ENCODE results near the gene C19orf85.

Gene C19orf85

GRCh38 chr19:55441319-55441691 lies 23.2 kb downstream of the C19orf85 start:
- TF ChIP-seq RAD21 (IDR thresholded peaks at IDR 0.05; ENCODE audit: low read depth) (no peak), CEBPB (IDR thresholded peaks at IDR 0.05) (no peak), EP300 (IDR thresholded peaks at IDR 0.05; ENCODE audit: borderline replicate concordance) (no peak), TAF1 (IDR thresholded peaks at IDR 0.05; ENCODE audit: low read depth) (no peak), MAX (IDR thresholded peaks at IDR 0.05) (no peak), EGR1 (IDR thresholded peaks at IDR 0.05) (no peak), ZBTB7A (IDR thresholded peaks at IDR 0.05; ENCODE audit: low read depth) (no peak), TCF12 (IDR thresholded peaks at IDR 0.05; ENCODE audit: low read depth) (no peak), TEAD4 (IDR thresholded peaks at IDR 0.05) (no peak)

- TF ChIP-seq TEAD4 (IDR thresholded peaks at IDR 0.05) (no peak), ZBTB7A (IDR thresholded peaks at IDR 0.05; ENCODE audit: low read depth) (no peak), FOXM1 (IDR thresholded peaks at IDR 0.05; ENCODE audit: borderline replicate concordance, low read depth) (no peak), TAF1 (IDR thresholded peaks at IDR 0.05; ENCODE audit: low read depth) (no peak), CEBPB (IDR thresholded peaks at IDR 0.05) (no peak), RAD21 (IDR thresholded peaks at IDR 0.05; ENCODE audit: low read depth) (no peak), TCF12 (IDR thresholded peaks at IDR 0.05; ENCODE audit: low read depth) (no peak), EGR1 (IDR thresholded peaks at IDR 0.05) (no peak), YY1 (IDR thresholded peaks at IDR 0.05; ENCODE audit: low read depth) (no peak), REST (IDR thresholded peaks at IDR 0.05; ENCODE audit: low read depth) (no peak), EP300 (IDR thresholded peaks at IDR 0.05; ENCODE audit: borderline replicate concordance) (no peak)
Measured at GRCh38 chr19:55440411-55441105, 24.0 kb downstream of the C19orf85 start.

- TF ChIP-seq CEBPB (IDR thresholded peaks at IDR 0.05): no peak
- no peak for TF ChIP-seq EGR1 (IDR thresholded peaks at IDR 0.05)
- no peak for TF ChIP-seq FOXM1 (IDR thresholded peaks at IDR 0.05; ENCODE audit: borderline replicate concordance, low read depth)
- TF ChIP-seq MAX (IDR thresholded peaks at IDR 0.05): no peak
- TF ChIP-seq RAD21 (IDR thresholded peaks at IDR 0.05; ENCODE audit: low read depth): no peak
- TF ChIP-seq TCF12 (IDR thresholded peaks at IDR 0.05; ENCODE audit: low read depth): no peak
- no peak for TF ChIP-seq REST (IDR thresholded peaks at IDR 0.05; ENCODE audit: low read depth)
- no peak for TF ChIP-seq NFIC (IDR thresholded peaks at IDR 0.05)
- TF ChIP-seq CREB1 (IDR thresholded peaks at IDR 0.05; ENCODE audit: low read depth): no peak
- no peak for TF ChIP-seq TEAD4 (IDR thresholded peaks at IDR 0.05)
- TF ChIP-seq YY1 (IDR thresholded peaks at IDR 0.05; ENCODE audit: low read depth): no peak
- TF ChIP-seq EP300 (IDR thresholded peaks at IDR 0.05; ENCODE audit: borderline replicate concordance): no peak
- no peak for TF ChIP-seq USF1 (IDR thresholded peaks at IDR 0.05)
- no peak for TF ChIP-seq TAF1 (IDR thresholded peaks at IDR 0.05; ENCODE audit: low read depth)
Measured at GRCh38 chr19:55439052-55439451, 25.5 kb downstream of the C19orf85 start.

- TF ChIP-seq REST (IDR thresholded peaks at IDR 0.05; ENCODE audit: low read depth): peak; percentile 98
- no peak for TF ChIP-seq RAD21 (IDR thresholded peaks at IDR 0.05; ENCODE audit: low read depth)
- TF ChIP-seq TAF1 (IDR thresholded peaks at IDR 0.05; ENCODE audit: low read depth): no peak
- TF ChIP-seq CREB1 (IDR thresholded peaks at IDR 0.05; ENCODE audit: low read depth): no peak
- TF ChIP-seq EGR1 (IDR thresholded peaks at IDR 0.05): no peak
- peak; percentile 55; the same call in 1 of the 2 replicates for TF ChIP-seq MAX (IDR thresholded peaks at IDR 0.05)
- no peak for TF ChIP-seq TCF12 (IDR thresholded peaks at IDR 0.05; ENCODE audit: low read depth)
Measured at GRCh38 chr19:55437410-55437809, 27.1 kb downstream of the C19orf85 start.
